CD4-positive, alpha-beta T cell treated with Interleukin-1 beta for 1 hour (primary cell): ENCODE data around the gene MYH10.

Experiments used
- DNase-seq, 2 donors: peaks; one replicate each; pipeline ENCODE4 v3.0.0-alpha.2; 2020 to 2022

The MYH10 gene

DNA sequence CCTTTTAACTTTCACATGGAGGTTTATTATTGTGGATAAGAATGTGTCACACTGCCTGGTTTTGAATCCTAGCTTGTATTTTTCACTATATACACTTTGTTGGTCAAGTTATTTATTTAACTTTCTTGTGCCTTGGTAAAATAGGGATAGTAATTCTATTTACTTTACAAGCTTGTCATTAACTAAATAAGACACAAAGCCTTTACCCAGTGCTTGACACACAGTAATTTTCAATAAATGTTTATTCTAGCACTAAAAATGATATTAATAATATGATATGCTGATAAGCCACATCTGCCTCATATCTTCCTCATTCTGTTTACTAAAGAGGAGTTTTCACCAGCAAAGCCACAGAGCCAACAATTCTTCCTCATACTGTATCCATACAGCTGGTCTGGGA, 27.8 kb downstream of the MYH10 start:
- no peak for DNase-seq

DNA sequence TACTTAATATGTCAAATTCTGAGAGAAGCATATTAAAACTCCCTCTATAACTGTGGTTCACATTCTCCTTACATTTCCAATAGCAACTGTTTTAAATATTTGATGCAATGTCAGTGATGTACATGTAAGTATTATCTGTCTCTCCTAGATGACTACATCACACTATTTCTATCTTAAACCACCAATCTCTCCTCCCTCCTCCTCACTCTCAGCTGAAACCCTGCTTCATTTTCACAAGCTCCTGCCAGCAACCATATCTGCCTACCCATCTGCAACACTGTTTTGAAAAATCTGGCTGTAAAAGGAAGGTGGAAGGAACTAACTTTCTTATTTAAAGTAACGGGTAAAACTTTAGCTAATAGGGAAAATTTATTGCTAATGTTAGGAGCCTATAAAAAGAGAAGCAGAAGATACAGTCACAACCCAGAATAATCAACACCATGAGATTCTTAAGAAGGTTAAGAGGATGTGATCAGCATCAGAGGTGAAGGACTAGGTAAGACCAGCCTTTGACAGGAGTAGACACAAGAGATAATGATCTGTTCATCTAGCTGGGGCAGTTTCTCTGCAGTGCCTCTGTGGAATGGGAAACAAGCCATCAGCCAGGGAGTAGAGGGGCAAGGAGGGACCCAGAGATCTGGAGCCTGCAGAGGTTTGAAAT, 31.0 kb downstream of the MYH10 start:
- DNase-seq, result no peak

DNA sequence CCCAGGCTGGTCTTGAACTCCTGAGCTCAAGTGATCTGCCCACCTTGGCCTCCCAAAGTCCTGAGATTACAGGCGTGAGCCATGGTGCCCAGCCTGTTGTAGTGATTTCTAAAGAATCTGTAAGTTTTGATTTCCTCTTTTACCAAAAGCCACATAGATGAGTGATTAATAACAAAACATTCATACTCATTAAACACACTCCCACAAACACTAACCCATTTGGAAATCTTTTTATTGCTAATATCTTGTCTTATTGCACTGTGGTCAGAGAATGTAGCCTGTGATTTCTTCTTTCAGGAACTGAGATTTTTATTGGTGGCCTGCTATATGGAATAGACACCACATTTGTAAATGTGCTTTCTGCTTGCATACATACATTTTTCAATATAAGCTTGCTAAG, 31.6 kb downstream of the MYH10 start:
- no peak for DNase-seq

DNA sequence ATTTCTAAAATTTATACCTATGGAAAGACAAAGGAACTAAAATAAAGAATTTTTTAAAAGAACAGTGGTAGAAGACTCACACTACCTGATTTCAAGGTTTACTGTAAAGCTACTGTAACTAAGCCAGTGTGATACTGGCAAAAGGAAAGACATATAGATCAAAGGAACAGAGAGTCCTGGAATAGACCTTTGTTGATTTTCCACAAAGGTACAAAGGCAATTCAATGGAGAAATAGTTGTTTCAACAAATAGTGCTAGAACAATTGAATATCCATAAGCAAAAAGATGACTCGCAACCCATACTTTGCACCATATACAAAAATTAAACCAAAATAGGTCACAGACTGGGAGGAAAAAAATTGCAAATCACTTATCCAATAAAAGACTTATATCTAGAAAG, 36.7 kb downstream of the MYH10 start:
- no peak for DNase-seq

DNA sequence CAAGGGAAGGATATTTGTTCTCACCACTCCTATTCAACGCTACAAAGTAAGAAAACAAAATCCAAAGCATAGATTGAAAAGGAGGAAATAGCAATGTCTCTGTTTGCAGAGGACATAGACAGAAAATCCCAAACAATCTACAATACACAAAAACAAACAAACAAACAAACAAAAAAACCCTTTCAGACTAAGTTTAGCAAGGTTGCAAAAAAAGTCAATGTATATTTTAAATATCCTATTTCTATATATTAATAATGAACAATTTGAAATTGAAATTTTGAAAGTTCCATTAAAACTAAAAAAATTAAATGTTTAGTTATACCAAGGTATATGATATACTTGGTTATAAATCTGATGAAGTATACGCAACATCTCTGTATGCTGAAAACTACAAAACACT, 37.2 kb downstream of the MYH10 start:
- DNase-seq, result no peak

DNA sequence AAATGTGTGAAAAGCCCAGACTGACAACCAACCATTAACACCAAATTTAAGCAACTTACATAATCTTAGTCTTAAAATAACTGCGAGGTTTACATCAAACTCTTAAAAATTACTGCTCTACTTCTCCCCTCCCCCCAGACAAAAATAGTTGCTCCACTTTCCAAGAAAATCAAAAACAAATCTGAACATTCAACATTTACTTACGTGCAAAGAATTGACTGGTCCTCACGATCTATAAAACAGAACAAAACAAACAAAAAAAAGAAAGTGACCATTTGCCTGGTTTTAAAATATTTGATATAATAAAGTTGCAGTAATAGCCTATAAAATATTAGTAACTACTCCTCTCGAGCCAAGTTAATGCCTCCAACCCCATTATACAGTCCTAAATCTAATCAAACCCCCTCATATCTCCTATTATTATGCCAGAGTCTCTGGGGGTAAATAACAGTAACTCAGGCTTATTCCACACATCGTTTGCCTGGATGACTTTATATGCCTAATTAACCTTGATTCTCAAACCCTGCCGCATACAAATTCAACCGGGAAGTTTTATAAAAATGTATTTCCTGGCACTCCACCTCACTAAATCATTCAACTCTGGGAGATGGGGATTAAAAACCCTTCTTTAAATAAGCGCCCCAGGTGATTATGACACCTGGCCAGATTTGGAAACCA, 41.5 kb downstream of the MYH10 start:
- no peak for DNase-seq

DNA sequence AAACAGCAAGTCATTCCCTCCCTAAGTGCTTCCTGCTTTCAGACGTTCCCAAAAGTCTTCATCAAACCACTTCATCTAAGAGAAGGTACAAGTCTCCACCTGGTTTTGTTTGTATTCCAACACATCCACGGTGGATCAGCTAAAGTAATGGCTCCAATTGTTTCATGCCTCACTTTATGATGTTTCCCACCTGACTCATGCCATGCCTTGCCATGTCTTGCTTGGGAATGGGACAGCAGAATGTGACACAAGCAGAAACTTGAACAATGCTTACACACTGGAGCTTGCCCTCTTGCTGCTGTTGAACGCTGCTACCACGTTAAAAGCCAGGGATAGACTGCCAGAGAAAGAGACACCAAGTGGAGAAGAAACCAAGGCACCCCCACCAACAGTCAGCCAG, 43.8 kb downstream of the MYH10 start:
- no peak for DNase-seq

DNA sequence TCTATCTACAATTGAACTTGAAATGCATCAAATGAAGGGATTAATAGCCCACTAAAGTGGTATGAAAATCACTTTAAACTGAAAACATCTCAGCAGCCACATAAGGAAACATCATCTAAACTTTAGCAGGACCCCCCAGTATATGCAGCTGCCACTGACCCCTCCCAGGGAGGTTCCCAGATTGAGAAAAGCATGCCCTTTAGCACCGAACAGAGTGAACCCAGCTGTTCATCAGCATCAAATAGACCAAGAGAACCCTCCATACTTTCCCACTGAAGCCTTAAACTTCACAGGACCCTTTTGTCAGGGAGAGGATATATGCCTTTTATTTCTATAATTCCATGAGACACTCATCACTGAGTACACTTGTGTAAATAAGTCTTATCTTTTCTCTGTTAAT, 44.6 kb downstream of the MYH10 start:
- DNase-seq, result no peak

DNA sequence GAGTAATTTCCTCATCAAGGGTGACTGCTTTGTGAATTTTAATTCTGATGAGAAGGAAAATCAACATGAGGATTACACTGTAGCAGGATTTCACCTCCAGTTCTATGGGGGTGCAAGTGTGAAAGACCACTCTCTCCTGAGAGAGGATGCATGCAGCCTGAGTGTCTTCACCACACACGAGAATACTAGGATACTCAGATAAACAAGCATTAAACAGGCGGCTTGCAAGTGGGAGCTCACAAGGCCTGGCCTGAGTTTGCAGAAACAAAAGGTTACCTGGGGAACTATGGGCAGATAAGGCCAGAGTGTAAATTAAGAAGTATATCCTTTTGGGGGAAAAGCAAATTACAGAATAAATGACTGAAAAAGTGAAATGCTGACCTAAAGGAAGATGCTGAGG, 46.6 kb downstream of the MYH10 start:
- DNase-seq, result no peak

DNA sequence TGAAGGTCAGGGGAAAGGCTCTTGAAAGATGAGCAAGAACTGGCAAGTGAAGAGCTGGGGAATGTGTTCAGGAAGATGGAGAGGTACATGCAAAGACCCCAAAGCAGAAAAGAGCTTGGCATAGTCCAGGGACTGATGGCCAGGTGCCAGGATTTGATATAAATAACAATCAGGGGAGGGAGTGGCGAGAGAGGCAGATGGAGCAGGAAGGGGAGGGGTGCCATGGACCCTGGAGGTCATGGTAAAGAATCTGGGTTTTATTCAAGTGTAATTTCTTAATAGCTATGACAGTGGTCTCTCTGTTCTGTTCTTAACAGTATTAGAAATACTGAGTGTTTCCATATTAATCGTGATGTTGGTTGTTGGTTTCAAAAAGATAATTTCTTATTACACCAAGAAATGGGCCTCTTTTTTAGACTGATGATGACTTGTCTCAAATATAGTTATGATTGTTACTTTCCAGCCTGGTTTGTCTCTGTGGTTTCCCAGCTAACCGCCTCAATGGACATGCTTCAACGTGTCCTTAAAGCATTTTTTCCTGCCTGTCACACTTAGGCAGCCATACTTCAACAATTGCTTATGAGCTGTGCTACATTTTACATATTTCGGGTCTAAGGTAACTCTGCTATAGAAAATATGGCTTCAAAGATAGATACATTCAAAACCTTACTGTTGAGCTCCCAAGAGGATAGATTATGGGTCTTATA, 49.4 kb downstream of the MYH10 start:
- no peak for DNase-seq

DNA sequence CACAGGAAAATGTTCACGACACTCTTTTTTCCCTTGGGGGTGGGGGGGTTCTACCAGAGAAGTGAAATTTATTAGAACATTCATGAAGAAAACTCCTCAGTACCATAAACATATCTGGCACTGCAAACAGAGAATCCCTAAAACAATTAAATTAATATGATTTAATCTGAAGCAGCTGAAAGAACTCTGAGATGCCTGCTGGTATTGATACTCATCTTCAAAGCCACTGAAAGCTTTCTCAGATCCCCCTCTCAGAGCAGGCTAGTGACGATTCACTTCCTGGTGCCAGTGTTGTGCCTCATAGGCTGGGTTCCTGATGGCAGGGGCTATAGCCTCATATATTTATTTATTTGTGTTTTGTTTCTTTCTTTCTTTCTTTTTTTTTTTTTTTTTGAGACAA, 52.7 kb downstream of the MYH10 start:
- DNase-seq, result no peak

DNA sequence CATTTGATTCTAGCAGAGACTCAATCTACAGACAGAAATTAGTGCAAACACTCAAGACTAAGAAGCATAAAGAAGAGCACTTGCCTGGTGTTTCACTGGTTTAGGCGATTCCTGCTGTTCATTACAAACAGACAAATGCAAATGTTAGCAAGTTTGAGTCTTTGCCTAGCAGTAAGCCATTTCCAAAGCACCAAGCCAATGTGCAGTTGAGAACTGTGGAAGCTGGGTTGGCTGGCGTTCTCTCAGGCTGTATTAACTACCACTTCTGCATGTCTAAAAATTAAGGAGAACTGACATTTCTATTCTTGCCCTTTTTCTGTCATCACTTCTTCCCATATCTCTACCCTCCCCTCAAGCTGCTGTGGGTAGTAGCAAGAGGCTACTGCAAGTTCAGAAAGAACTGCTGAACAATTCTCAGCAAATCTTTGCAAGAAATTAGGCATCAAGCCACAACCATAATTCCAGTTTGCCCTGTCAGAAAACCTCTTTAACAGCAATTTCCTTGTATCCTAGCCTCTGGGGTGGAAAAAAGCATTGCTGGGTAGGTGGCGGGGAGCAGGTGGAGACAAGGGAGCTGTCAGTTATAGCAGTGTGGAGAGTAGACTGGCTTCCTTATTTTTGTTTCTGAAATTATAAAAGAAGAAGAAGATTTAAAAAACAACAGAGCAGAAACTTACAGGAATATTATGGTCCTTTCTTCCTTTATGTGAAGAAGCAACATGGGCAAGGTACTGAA, 53.8 kb downstream of the MYH10 start:
- no peak for DNase-seq

DNA sequence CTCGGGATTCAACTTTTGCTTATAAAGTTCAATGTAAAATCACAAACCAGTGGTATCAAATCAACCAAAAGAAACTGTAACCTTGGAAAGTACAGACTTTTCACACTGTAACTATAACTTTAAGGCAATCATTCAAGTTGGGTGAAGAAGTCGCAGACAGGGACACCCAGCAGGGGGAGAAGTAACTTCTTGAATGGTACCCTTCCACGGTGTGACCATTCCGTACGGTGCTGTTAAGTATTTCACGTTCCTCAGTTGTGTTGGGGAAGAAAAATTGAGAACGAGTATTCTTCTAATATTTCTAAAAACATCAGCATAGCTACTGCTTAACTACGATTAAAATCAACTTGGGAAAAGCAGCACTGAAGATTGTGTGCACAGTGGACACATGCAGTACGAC, 55.8 kb downstream of the MYH10 start:
- no peak for DNase-seq

DNA sequence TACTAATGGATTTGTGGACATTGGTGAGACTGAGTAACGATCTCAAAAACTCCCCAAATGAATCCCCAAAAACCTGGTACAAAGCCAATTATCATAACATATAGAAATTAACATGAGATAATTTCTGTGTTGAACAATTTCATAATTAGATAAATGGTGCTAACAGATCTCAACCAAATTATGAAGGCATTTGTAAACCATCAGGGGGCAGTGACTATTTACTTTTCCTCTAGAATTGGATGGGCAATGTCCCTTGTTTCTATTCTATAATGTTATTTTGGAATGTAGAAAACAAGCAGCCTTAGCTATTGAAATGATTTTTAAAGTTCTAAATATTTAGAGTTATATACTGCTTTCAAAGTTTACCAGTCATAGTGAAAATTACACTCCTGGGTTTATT, 57.8 kb downstream of the MYH10 start:
- DNase-seq, result peak in 1 of 2 donors; percentile 3

DNA sequence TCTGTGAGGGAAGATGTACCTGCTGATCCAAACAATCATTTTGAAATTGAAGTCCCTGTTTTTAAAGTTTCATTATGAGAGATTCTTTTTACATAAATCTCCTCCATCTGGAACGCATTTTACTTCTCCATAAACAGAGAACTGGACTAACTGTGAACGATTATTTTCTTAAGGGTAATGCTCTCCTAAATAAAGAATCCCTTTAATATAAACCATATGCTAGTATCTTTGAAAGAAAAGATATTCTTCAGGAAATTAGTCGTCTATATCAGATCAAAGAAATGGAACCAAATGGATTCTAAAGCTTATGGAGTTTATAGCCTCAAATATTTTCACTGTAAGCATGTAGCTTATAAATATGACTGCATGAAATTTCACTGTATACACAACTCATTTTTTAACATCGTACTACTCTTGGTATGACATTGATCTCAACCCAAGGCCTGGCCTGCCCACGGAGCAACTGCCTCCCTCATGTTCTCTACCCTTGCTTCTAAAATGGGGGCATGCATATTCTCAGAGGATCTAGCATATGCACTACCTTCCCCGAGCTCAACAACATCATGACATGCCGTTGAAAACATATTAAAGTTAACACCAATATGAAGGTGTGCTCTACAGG, 66.4 kb downstream of the MYH10 start:
- DNase-seq, result no peak

DNA sequence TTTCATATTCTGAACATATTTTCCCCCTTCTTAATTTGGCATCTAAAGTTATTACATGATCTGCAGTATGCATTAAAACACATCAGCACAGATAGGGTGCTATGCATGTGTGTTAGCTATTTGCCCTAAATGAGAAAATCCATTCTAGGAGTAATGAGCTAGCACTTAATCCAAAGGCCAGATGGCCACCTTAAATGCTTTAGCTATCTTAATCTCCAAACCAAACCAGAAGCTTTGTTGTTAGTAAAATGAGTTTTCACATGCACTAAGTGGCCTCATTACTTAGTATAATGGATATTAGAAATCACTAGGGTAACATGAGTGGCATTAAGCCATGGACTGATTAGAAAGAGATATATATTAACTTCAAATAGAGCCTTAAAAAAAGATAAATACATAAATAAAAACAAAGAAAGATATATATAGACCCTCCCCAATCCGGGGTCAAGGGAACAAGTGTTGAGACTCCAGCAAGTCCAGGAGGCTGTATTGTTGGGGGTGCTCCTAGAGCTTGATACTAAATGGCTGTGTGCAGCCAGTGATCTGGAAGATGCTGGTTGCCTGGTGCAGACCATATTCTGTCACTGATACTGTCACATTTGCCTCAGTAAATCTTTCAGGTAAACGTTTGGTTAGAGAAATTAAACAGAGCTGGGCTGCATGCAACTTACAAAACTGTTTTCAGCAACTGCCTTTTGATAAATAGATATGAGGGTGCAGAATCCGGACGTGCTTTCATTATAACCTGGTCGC, 67.3 kb downstream of the MYH10 start:
- no peak for DNase-seq

DNA sequence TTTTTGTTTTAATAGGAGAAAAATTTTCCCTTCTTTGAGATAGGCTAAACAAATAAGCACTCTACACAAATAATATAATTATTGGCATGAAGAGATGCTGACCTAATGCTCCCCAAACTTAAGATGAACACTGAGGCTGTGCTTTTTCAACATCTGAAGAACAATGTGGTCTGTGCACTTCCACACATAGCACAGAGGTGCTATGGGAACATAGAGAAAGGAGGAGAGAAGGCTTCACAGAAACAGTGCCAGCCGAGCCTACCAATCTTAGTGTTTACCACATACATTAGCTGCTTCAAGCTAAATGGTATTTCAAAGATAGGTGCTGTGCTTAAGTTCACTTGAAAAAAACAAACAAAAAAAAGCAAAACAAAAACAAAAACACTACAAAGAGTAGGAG, 72.4 kb downstream of the MYH10 start:
- DNase-seq, result no peak

DNA sequence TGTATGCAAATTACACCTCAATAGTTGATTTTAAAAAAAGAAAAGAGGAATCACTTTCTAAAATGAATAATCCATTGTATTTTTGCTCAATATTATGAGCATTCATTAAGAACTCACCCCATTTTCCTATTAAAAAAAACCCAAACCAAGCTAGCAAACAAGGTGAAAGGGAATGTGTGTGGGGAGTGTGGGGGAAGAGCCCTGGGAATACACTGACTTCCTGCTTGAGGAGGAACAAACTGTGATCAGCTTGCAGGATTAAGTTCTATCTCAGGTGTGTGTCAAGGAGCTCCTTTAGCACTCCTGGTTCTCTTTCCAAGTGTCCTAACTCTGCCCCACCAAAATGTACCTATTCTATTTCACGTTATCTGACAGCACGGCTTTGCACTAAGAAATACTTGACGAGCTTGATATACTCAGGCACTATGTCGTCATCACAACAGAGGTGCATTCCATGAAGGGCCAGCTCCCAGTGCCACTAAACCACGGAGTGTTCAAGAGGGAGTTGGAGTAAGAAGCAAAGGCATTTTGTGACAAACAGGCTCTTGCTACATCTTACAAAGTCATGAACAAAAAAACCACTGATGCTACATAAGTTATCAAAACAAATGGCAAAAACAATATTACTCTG, 73.2 kb downstream of the MYH10 start:
- no peak for DNase-seq

DNA sequence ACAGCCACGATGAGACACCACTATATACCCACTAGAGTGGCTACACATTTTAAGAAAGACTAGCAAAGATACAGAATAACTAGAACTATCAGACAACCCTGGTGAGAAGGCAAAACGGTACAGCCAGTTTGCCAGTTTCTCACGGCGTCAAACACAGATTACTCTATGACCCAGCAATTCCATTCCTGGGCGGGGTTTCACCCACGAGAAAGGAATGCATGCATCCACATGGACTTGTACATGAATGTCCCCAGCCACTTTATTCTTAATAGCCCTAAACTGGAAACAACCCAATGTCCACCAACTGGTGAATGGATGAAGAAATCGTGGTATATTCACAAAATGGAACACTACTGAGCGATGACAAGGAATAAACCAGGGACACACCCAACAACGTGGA, 74.5 kb downstream of the MYH10 start:
- DNase-seq, result no peak

DNA sequence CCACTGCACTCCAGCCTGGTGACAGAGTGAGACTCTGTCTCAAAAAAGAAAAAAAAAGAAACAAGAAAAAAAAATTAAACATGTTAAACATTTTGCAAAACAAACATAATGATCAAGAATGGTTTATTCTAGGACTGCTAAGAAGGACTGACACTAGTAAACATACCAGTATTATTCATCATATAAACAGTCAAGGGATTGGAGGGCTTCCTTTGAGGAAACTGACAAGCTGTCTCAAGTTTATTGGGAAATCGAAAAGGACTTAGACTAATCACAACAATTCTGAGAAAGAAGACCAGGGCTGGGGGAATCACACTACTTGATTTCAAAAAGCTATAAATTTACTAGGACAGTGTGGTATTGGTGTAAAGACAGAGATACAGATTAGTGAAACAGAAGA, 75.5 kb downstream of the MYH10 start:
- no peak for DNase-seq

DNA sequence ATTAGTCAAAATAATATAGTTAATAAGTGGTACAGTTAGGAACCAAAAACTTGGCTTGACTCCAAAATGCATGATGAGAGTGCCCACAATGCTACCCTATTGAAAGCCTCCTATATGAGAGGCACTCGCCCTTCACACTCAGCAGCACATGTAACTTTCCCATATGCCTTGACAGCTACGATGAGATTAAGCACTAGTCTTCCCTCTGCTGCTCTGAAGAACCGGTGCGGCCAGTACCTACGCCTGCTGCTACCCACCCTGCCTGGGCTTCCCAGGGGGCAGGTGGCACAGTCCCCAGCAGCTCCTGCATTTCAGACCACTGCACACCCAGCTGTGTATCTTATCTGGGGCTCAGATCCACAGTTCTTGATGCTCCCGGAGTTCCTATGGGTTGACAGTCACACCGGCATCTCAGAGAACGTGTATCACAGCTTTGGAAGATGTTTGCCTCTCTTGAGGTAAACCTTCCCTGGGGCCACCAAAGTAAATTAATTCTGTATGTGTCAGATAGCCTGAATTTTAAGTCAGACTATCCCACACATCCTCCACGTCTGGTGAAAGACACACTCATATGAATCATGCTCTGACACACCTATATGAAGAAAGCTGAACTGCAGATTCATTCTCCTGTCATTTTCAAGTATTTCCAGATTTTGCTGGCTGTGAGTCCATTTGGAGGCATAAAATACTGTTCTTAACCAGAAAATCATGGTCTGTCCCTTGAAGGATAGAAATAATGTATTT, 77.8 kb downstream of the MYH10 start:
- DNase-seq, result no peak
